B cell (primary cell): Measurements from ENCODE around the gene CEMIP.

Experiments
- CTCF ChIP-seq: fragments of 200-600 bp; IDR thresholded peaks from one replicate; pipeline ENCODE4 v1.8.0; 2022; ENCODE audit warnings: antibody characterized with exemption, mild to moderate bottlenecking
- EZH2 ChIP-seq: IDR thresholded peaks from 2 replicates; pipeline ENCODE4 v1.6.1; 2012; ENCODE audit warnings: borderline replicate concordance, low read depth, mild to moderate bottlenecking, moderate library complexity, low read length; ENCODE audit not compliant: insufficient read depth, poor library complexity, severe bottlenecking

- TF ChIP-seq CTCF (no peak), EZH2 (no peak)
These were observed 55.2 kb downstream of the CEMIP start for GRCh38 chr15:80834402-80834801.
